Measurements from ENCODE around the gene OR6C70. TPM values are rescaled to one million over a fixed set of nuclear protein-coding genes. Genes with fewer than 3 reads are reported as not detected.
"Not testable (repeated sequence)": the region's sequence is repeated elsewhere in the genome, so short reads cannot be mapped to it uniquely, and the experiment has no call there.

The OR6C70 gene
- total RNA-seq, 1 donor from 2014 or later, result not detected

DNA sequence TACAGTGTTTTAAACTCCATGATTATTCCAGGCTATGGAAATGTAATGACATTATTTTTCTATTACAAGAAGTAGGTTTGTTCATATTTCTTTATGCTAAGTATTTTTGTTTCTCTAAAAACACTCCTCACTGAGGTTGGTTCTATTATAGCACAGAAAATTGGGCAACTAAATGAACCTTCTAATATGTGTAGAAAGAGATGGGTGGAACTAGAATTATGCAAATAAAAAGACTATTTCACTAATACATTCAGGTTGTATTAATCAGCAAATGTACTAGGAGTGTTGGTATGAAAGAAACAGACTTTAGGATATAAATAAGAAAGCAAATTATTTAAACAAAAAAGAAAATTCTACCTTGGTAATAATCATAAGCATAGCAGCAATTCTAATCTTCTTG is 21.1 kb downstream of the OR6C70 start:
- Histone ChIP-seq H3K36me3 (ENCODE audit: control insufficient read depth, insufficient read depth, low read length) (no peaks in the 10 kb centered on the region), H3K27me3 (ENCODE audit: control insufficient read depth, insufficient read depth, low read length) (no peaks in the 10 kb centered on the region), H3K4me3 (ENCODE audit: low read depth, low read length) (no peak overlapping the region)
- no peak for DNase-seq (ENCODE audit: low read depth)
- TF ChIP-seq, protein P1, sequence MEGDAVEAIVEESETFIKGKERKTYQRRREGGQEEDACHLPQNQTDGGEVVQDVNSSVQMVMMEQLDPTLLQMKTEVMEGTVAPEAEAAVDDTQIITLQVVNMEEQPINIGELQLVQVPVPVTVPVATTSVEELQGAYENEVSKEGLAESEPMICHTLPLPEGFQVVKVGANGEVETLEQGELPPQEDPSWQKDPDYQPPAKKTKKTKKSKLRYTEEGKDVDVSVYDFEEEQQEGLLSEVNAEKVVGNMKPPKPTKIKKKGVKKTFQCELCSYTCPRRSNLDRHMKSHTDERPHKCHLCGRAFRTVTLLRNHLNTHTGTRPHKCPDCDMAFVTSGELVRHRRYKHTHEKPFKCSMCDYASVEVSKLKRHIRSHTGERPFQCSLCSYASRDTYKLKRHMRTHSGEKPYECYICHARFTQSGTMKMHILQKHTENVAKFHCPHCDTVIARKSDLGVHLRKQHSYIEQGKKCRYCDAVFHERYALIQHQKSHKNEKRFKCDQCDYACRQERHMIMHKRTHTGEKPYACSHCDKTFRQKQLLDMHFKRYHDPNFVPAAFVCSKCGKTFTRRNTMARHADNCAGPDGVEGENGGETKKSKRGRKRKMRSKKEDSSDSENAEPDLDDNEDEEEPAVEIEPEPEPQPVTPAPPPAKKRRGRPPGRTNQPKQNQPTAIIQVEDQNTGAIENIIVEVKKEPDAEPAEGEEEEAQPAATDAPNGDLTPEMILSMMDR (IDR thresholded peaks at IDR 0.05; ENCODE audit: insufficient read depth, low read length, poor library complexity, severe bottlenecking), result no peak

- Histone ChIP-seq H3K36me3 (ENCODE audit: control insufficient read depth, insufficient read depth, low read length) (no peaks in the 10 kb centered on the region), H3K27me3 (ENCODE audit: control insufficient read depth, insufficient read depth, low read length) (no peaks in the 10 kb centered on the region), H3K4me3 (ENCODE audit: low read depth, low read length) (no peak overlapping the region)
- no peak for DNase-seq (ENCODE audit: low read depth)
- TF ChIP-seq, protein P1 (IDR thresholded peaks at IDR 0.05; ENCODE audit: insufficient read depth, low read length, poor library complexity, severe bottlenecking), result no peak
Measured at GRCh38 chr12:55446326-55446725, 23.6 kb downstream of the OR6C70 start.

- TF ChIP-seq, protein P1 (IDR thresholded peaks at IDR 0.05; ENCODE audit: insufficient read depth, low read length, poor library complexity, severe bottlenecking), result no peak
- H3K4me3 ChIP-seq (ENCODE audit: low read depth, low read length), result no peak overlapping the region
- no peaks in the 10 kb centered on the region for H3K27me3 ChIP-seq (ENCODE audit: control insufficient read depth, insufficient read depth, low read length)
- no peak for DNase-seq (ENCODE audit: low read depth)
- no peaks in the 10 kb centered on the region for H3K36me3 ChIP-seq (ENCODE audit: control insufficient read depth, insufficient read depth, low read length)
Measured at GRCh38 chr12:55445357-55445756, 24.6 kb downstream of the OR6C70 start.

- H3K36me3 ChIP-seq (ENCODE audit: control insufficient read depth, insufficient read depth, low read length), result no peaks in the 10 kb centered on the region
- TF ChIP-seq, protein P1 (IDR thresholded peaks at IDR 0.05; ENCODE audit: insufficient read depth, low read length, poor library complexity, severe bottlenecking), result no peak
- no peak for DNase-seq (ENCODE audit: low read depth)
- no peak within 1 kb of the TSS for H3K4me3 ChIP-seq (ENCODE audit: low read depth, low read length)
- H3K27me3 ChIP-seq (ENCODE audit: control insufficient read depth, insufficient read depth, low read length), result no peaks in the 10 kb centered on the region
Measured at GRCh38 chr12:55443776-55444175, 26.2 kb downstream of the OR6C70 start, which contains the start of gene OR6C2. OR6C2 (plus strand) TSS chr12:55444076; CDS start chr12:55452214, 8,138 bp downstream.

DNA sequence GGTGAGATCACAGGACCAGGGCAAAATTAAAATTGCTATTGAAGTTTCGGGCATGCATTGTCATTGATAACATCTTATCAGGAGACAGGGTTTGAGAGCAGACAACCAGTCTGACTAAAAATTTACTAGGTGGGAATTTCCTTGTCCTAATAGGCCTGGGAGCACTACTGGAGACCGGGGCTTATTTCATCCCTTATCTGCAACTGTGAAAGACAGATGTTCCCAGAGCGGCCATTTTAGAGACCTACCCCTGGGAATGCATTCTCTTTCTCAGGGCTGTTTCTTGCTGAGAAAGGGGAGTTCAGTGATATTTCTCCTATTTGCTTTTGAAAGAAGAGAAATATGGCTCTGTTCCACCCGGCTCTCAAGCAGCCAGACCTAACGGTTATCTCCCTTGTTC is 28.7 kb downstream of the OR6C70 start:
- H3K27me3 ChIP-seq (ENCODE audit: control insufficient read depth, insufficient read depth, low read length); H3K36me3 ChIP-seq (ENCODE audit: control insufficient read depth, insufficient read depth, low read length); DNase-seq (ENCODE audit: low read depth); H3K4me3 ChIP-seq (ENCODE audit: low read depth, low read length): not testable (repeated sequence)

GRCh38 chr12:55428331-55429243 is 41.4 kb downstream of the OR6C70 start:
- Histone ChIP-seq H3K4me3 (ENCODE audit: low read depth, low read length) (no peak overlapping the region), H3K27me3 (ENCODE audit: control insufficient read depth, insufficient read depth, low read length) (no peaks in the 10 kb centered on the region), H3K36me3 (ENCODE audit: control insufficient read depth, insufficient read depth, low read length) (no peaks in the 10 kb centered on the region)
- DNase-seq (ENCODE audit: low read depth), result no peak
- TF ChIP-seq, protein P1 (IDR thresholded peaks at IDR 0.05; ENCODE audit: insufficient read depth, low read length, poor library complexity, severe bottlenecking), result no peak
